Mucosa of rectum (tissue), 2 donors: ENCODE data around the gene MACROD2.
"Not testable (repeated sequence)": the region's sequence is repeated elsewhere in the genome, so short reads cannot be mapped to it uniquely, and the experiment has no call there.

Source experiments
- H3K27ac ChIP-seq, 2 donors: one replicate each; pipeline ENCODE4 v1.7.0; 2013; ENCODE audit warnings: inconsistent platforms in 2 of 2, low read depth in 2 of 2, low read length in 2 of 2
- H3K27me3 ChIP-seq, 2 donors: one replicate each; pipeline ENCODE4 v1.7.0; 2013; ENCODE audit warnings: low read length in 2 of 2; ENCODE audit not compliant: control insufficient read depth in 2 of 2, insufficient read depth in 2 of 2
- H3K36me3 ChIP-seq, 2 donors: one replicate each; pipeline ENCODE4 v1.7.0; 2013; ENCODE audit warnings: low read length in 2 of 2; ENCODE audit not compliant: control insufficient read depth in 2 of 2, insufficient read depth in 2 of 2
- H3K4me1 ChIP-seq, 2 donors: one replicate each; pipeline ENCODE4 v1.7.0; 2013; ENCODE audit warnings: low read length in 2 of 2, mild to moderate bottlenecking in 1 of 2; ENCODE audit not compliant: control insufficient read depth in 2 of 2, insufficient read depth in 2 of 2
- H3K4me3 ChIP-seq, 2 donors: one replicate each; pipeline ENCODE4 v1.7.0; 2013; ENCODE audit warnings: low read length in 2 of 2
- H3K9ac ChIP-seq, 2 donors: one replicate each; pipeline ENCODE4 v1.7.0; 2013; ENCODE audit warnings: low read length in 2 of 2, low read depth in 1 of 2, mild to moderate bottlenecking in 1 of 2
- H3K9me3 ChIP-seq, 2 donors: one replicate each; pipeline ENCODE4 v1.7.0; 2013; ENCODE audit warnings: low read length in 2 of 2; ENCODE audit not compliant: control insufficient read depth in 2 of 2
- donor health status: healthy.
- donor health status: Normal muscosa, but diverticular disease.

The MACROD2 gene

GRCh38 chr20:13995086-13995665 is at the start of gene MACROD2:
Gene MACROD2, plus strand, starts transcription at chr20:13995516.
- Histone ChIP-seq H3K9me3 (no peaks in the 10 kb centered on the region), H3K4me1 (no peaks in the 10 kb centered on the region), H3K9ac (peak within 1 kb of the TSS; percentile 34 to 65), H3K4me3 (peak within 1 kb of the TSS; percentile 68 to 84), H3K36me3 (no peaks in the 10 kb centered on the region), H3K27ac (peak within 1 kb of the TSS; percentile 46 to 84), H3K27me3 (no peaks in the 10 kb centered on the region)

DNA sequence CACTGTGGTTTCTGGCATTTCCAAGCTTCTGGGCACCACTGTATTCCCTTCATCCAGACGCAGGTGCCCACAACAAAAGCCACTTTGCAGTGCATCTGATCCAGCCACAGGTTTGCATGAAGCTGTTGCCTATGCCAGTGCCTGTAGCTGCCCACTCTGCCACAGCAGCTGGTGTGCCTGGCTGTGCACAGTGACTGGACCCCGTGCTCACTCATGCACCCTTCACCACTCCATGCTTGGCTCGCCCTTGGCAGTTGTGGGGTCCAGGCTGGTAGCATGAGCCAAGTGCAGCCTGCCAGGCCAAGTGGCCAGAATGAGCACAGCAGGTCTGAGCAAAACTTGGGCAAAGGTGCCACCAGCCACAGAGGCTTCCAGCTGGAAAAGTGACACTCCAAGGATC is 47.6 kb upstream of the MACROD2 start:
- H3K27me3 ChIP-seq = no peaks in the 10 kb centered on the region

GRCh38 chr20:13953227-13953626 is 42.1 kb upstream of the MACROD2 start:
- Histone ChIP-seq H3K4me1 (no peaks in the 10 kb centered on the region), H3K4me3 (no peak overlapping the region), H3K9me3 (no peaks in the 10 kb centered on the region), H3K27ac (no peak overlapping the region), H3K36me3 (no peaks in the 10 kb centered on the region), H3K9ac (no peak overlapping the region), H3K27me3 (no peaks in the 10 kb centered on the region)

More for the DNA sequence above, 47.6 kb upstream of the MACROD2 start:
- Histone ChIP-seq H3K9me3 (no peaks in the 10 kb centered on the region), H3K36me3 (no peaks in the 10 kb centered on the region), H3K4me3 (no peak overlapping the region), H3K27ac (no peak overlapping the region), H3K9ac (no peak overlapping the region), H3K4me1 (no peaks in the 10 kb centered on the region)

- Histone ChIP-seq H3K27ac (no peak overlapping the region), H3K9me3 (no peaks in the 10 kb centered on the region), H3K4me1 (no peaks in the 10 kb centered on the region), H3K36me3 (no peaks in the 10 kb centered on the region), H3K27me3 (no peaks in the 10 kb centered on the region), H3K9ac (no peak overlapping the region), H3K4me3 (no peak overlapping the region)
These were observed 35.2 kb upstream of the MACROD2 start for GRCh38 chr20:13960119-13960518.

DNA sequence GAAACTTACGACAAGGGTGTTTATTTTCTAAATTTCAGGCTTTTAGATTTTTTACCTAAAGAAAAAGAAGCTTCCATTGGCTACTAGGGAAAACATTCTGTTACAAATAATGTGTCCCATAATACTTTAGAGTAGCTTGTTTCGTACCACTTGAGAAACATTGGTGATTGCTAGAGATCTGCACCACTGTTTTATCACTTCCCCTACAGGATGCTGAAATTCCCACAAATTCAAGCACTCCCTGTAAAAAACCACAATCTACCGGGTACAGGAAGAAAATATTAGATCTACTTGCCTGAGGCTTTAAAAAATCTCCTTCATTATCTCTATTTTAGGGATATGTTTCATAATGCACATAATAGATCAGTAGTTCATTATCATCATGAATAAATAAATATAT is 34.8 kb upstream of the MACROD2 start:
- Histone ChIP-seq H3K27me3 (no peaks in the 10 kb centered on the region), H3K9me3 (no peaks in the 10 kb centered on the region), H3K36me3 (no peaks in the 10 kb centered on the region), H3K4me3 (no peak overlapping the region), H3K9ac (no peak overlapping the region), H3K4me1 (no peaks in the 10 kb centered on the region), H3K27ac (no peak overlapping the region)

DNA sequence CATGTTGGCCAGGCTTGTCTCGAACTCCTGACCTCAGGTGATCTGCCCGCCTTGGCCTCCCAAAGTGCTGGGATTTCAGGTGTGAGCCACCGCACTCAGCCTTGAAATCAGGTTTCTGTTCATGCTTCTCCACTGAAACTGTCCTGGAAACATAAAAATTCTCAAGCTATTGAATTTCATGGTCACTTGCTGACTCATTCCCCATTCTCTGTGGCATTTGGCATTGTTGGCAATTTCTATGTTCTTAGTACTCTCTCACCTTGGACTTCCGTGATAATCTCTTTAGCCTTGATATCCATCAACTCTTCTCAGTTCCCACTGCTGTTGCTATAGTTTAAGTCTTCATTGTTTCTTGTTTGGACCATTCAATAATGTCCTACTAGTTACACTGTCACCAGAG is 11.1 kb upstream of the MACROD2 start:
- Histone ChIP-seq H3K4me1 (no peaks in the 10 kb centered on the region), H3K9ac (no peak overlapping the region), H3K27me3 (no peaks in the 10 kb centered on the region), H3K4me3 (no peak overlapping the region), H3K36me3 (no peaks in the 10 kb centered on the region), H3K9me3 (no peaks in the 10 kb centered on the region), H3K27ac (no peak overlapping the region)

DNA sequence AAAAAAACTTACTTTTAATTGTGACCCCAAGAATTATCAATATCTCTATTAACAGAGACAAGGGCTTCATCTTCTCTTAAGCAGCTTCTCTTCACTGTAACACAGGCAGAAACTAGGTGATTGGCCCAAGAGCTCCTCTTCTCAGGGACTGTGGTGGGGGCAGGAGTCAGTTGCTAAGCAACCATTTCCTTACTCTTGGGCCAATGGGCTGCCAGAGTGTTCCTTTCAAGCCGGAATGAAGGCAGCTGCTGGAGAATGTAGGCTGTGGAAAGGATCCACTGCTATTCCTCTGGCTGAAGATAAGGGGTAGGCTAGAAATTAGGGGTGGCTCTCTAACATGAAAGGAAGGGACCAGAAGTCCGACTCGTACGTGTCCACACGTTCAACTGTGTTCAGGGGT is 4.9 kb upstream of the MACROD2 start, which contains the start of gene SEL1L2:
Gene SEL1L2 (minus strand): TSS at position 150 of the 400 bp plus-strand sequence. CDS start 80 bp downstream, at position 70.
- no peaks in the 10 kb centered on the region for H3K9me3 ChIP-seq
- no peaks in the 10 kb centered on the region for H3K27me3 ChIP-seq
- no peak within 1 kb of the TSS for H3K4me3 ChIP-seq
- H3K4me1 ChIP-seq = no peaks in the 10 kb centered on the region
- no peaks in the 10 kb centered on the region for H3K36me3 ChIP-seq
- no peak within 1 kb of the TSS for H3K9ac ChIP-seq
- no peak within 1 kb of the TSS for H3K27ac ChIP-seq

- H3K4me1 ChIP-seq = no peaks in the 10 kb centered on the region
- no peak overlapping the region for H3K9ac ChIP-seq
- no peak overlapping the region for H3K27ac ChIP-seq
- H3K9me3 ChIP-seq = no peaks in the 10 kb centered on the region
- no peaks in the 10 kb centered on the region for H3K27me3 ChIP-seq
- no peak overlapping the region for H3K4me3 ChIP-seq
- no peaks in the 10 kb centered on the region for H3K36me3 ChIP-seq
These were observed 4.0 kb upstream of the MACROD2 start for GRCh38 chr20:13991311-13991710.

DNA sequence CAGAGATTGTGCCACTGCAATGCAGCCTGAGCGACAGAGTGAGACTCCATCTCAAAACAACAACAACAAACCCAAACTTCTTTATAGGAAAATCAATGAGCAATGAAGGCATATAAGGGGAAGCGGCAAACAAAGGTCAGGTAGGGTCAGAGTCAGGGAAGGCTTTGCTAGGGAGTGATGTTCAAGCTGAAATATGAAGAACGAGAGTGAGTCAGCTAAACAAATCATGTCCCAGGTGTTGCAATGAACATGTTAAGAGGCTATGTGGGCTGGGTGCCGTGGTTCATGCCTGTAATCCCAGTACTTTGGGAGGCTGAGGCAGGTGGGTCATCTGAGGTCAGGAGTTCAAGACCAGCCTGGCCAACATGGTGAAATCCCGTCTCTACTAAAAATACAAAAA is 3.4 kb upstream of the MACROD2 start:
- not testable (repeated sequence) for H3K4me1 ChIP-seq, H3K27ac ChIP-seq, H3K36me3 ChIP-seq, H3K27me3 ChIP-seq, H3K9ac ChIP-seq, H3K4me3 ChIP-seq, H3K9me3 ChIP-seq

DNA sequence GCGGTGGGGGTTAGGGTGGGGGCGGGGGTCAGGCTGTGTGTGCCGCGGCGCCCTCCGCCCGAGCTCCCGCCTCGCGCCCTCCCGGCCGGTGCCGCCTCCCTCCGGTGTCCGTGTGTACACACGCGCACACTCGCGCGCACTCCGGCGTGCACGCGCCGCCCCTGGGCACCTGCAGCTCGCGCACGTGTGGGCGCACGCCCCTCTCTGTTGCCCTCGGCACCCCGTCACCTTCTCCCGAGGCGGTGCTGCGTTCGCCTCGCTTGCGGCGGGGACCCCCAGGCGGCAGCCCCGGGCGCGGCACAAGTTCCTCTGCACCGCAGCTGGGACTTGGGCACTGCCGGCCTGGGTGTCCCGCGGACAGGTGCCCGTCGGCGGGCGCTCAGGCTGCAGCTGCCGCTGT is 525 bp downstream of the MACROD2 start:
- H3K9ac ChIP-seq = peak overlapping the region in 1 of 2 donors; percentile 65
- H3K27ac ChIP-seq = peak overlapping the region in 1 of 2 donors; percentile 84

More for the DNA sequence above, 525 bp downstream of the MACROD2 start:
- Histone ChIP-seq H3K36me3 (no peaks in the 10 kb centered on the region), H3K4me1 (no peaks in the 10 kb centered on the region), H3K9me3 (no peaks in the 10 kb centered on the region), H3K27me3 (no peaks in the 10 kb centered on the region), H3K4me3 (peak overlapping the region; percentile 60 to 84)
